Measurements from ENCODE around the gene ARHGAP25. TPM values are rescaled to one million over a fixed set of nuclear protein-coding genes. Genes with fewer than 3 reads are reported as not detected.

The ARHGAP25 gene
- total and polyA plus RNA-seq, 7 donors = 1.1 to 4.8 (median 1.9) TPM

DNA sequence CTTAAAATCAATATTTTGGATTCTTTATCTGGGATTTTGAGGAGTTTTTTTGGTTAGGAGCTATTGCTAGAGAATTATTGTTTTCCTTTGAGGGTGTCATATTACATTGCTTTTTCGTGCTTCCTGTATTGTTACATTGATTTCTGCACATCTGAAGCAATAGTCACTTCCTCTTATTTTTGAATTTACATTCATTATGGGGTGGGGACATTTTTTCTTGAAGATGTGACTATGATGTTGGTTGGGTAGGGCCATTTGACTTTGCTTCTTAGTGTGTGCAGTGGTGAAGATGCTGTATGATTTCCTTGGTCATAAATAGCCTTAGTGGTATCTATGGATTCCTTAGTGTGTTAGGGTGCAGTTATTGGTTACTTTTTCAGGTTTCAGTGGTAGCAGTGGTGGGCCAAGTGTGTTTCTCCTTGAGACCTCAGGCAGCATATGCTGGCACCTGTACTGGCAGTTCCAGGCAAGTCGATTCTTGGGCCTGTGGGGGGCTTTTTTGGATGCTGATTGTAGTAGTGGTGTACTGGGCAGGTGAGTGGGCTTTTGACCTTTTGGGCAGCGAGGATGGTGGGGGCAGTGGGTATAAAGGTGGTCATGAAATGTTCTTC lies 61.8 kb downstream of the ARHGAP25 start:
- TF ChIP-seq, protein P1, sequence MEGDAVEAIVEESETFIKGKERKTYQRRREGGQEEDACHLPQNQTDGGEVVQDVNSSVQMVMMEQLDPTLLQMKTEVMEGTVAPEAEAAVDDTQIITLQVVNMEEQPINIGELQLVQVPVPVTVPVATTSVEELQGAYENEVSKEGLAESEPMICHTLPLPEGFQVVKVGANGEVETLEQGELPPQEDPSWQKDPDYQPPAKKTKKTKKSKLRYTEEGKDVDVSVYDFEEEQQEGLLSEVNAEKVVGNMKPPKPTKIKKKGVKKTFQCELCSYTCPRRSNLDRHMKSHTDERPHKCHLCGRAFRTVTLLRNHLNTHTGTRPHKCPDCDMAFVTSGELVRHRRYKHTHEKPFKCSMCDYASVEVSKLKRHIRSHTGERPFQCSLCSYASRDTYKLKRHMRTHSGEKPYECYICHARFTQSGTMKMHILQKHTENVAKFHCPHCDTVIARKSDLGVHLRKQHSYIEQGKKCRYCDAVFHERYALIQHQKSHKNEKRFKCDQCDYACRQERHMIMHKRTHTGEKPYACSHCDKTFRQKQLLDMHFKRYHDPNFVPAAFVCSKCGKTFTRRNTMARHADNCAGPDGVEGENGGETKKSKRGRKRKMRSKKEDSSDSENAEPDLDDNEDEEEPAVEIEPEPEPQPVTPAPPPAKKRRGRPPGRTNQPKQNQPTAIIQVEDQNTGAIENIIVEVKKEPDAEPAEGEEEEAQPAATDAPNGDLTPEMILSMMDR (IDR thresholded peaks at IDR 0.05) = no peak
- intact Hi-C loops (cut with DNase I) = no loop called here
- H3K4me3 ChIP-seq = no peak overlapping the region

DNA sequence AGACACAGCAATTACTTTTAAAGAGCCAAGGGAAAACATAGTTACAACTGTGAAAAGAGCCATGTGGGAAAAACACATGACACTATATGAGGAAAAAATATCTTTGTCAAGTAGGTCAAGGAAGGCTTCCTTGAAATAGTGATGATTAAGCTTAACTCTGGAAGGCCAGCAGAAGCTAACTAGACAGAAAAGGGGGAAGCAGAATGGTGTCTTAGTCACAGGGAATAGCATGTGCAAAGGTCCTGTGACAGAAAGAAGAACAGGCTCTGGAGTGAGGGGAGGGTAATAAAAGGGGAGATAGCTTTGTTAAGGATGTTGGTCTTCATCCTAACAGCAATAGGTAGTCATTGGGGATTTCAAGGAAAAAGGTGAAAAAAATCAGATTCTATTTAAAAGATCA lies 64.0 kb downstream of the ARHGAP25 start:
- TF ChIP-seq, protein P1 (IDR thresholded peaks at IDR 0.05) = no peak
- Histone ChIP-seq H3K27ac (no peak overlapping the region), H3K4me3 (no peak overlapping the region), H3K9me3 (no peaks in the 10 kb centered on the region), H3K27me3 (ENCODE audit: insufficient read depth in 3 of 3, low read length in 2 of 3) (peaks cover 0 to 2% (median 0%) of the 10 kb centered on the region in 3 donors), H3K36me3 (ENCODE audit: insufficient read depth in 1 of 2, low read depth in 1 of 2) (no peaks in the 10 kb centered on the region), H3K4me1 (no peaks in the 10 kb centered on the region)
- ATAC-seq = no peak
- no peak for DNase-seq
- intact Hi-C loops (cut with DNase I) = no loop called here

More for the DNA sequence above, 61.8 kb downstream of the ARHGAP25 start:
- WGBS, 3 donors = 72 to 74% (median 73%) methylated on average over 3 of the region's 3 CpGs
- Histone ChIP-seq H3K36me3 (ENCODE audit: insufficient read depth in 1 of 2, low read depth in 1 of 2) (no peaks in the 10 kb centered on the region), H3K9me3 (no peaks in the 10 kb centered on the region), H3K27me3 (ENCODE audit: insufficient read depth in 3 of 3, low read length in 2 of 3) (peaks cover 0 to 2% (median 0%) of the 10 kb centered on the region in 3 donors), H3K4me1 (no peaks in the 10 kb centered on the region), H3K27ac (no peak overlapping the region)
- ATAC-seq (no peak), DNase-seq (no peak)

DNA sequence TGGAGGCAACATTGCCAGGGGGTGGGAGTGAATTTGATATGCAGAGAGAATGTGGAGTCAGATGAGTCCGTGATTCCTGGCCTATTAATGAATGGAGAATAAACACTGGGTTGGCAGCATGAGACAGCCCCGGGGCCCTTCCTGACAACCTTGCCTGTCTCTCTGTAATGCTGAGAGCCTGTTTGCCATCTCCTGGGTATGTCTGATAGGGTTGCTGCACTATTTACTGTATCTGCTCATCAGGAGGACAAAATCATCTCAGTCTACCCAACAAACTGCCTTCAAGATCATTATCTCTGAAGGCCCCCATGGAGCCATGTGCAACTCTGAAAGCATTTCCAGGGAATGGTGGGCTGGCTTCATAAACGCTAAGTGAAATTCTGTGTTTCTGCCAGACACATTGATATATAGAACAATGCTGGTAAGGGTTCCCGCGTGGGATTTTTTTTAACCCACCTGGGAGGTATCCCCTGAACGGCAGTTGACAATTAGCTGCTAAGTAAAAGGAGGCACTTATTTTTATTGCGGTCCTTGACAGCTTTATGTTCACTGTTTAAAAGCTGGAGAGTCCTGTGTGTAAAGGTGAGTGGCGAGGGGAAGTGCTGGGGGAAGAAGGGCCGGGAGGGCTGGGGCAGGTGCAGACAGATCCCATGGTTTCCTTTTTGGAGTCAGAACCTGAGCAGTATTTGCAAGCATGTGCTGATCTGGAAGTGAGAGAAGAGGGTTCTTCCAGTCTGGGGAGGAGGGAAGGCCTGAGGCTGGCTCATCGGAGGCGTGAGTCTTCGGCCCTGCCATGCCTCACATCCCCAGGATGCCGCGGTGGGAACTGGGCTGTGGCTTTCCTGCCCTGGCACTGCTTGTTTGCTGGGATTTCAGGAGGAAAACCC lies 64.8 kb downstream of the ARHGAP25 start:
- TF ChIP-seq, protein P1 (IDR thresholded peaks at IDR 0.05) = no peak
- H3K36me3 ChIP-seq (ENCODE audit: insufficient read depth in 1 of 2, low read depth in 1 of 2) = no peaks in the 10 kb centered on the region
- intact Hi-C loops (cut with DNase I) = no loop called here
- ATAC-seq (no peak), DNase-seq (no peak)
- H3K4me1 ChIP-seq = no peaks in the 10 kb centered on the region
- no peaks in the 10 kb centered on the region for H3K9me3 ChIP-seq
- H3K27ac ChIP-seq = no peak overlapping the region
- WGBS, 3 donors = 68 to 75% (median 68%) methylated on average over 14 of the region's 14 CpGs
- no peak overlapping the region for H3K4me3 ChIP-seq
- H3K27me3 ChIP-seq (ENCODE audit: insufficient read depth in 3 of 3, low read length in 2 of 3) = peaks cover 0 to 2% (median 0%) of the 10 kb centered on the region in 3 donors

DNA sequence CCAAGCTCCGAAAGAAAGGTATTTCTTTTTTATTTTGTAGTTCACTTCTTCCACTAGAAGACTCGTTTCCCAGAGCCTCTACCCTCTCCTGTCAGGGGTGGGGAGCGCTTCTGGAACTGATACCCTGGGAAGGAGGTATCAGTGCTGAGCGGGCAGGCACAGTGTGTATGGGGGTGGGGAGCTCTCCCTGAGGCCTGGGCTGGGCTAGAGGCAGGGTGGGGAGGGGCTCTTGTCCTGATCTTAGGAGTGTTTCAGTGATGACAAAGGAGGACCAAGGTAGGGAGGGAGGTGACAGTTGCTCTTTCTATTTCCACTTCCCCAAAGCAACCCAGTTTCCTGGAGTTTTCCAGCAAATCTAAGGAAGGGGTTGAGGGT lies 65.4 kb downstream of the ARHGAP25 start:
- H3K4me3 ChIP-seq = no peak overlapping the region
- intact Hi-C loops (cut with DNase I) = no loop called here
- TF ChIP-seq, protein P1 (IDR thresholded peaks at IDR 0.05) = no peak
- no peaks in the 10 kb centered on the region for H3K36me3 ChIP-seq (ENCODE audit: insufficient read depth in 1 of 2, low read depth in 1 of 2)
- DNase-seq (no peak), ATAC-seq (no peak)
- H3K27ac ChIP-seq = no peak overlapping the region
- H3K4me1 ChIP-seq = no peaks in the 10 kb centered on the region
- no peaks in the 10 kb centered on the region for H3K9me3 ChIP-seq
- 85 to 94% (median 88%) methylated on average over 4 of the region's 4 CpGs for WGBS, 3 donors
- peaks cover 0 to 2% (median 0%) of the 10 kb centered on the region in 3 donors for H3K27me3 ChIP-seq (ENCODE audit: insufficient read depth in 3 of 3, low read length in 2 of 3)
